OCI-LY7 (cell line): ENCODE results near the gene SMCHD1.

Experiments
- EZH2phosphoT487 ChIP-seq: fragments of 200-600 bp; sonication (generic); IDR thresholded peaks from 2 replicates; pipeline ENCODE4 v1.6.1; 2018; ENCODE audit warnings: low read depth, borderline replicate concordance, mild to moderate bottlenecking, mixed run types, antibody characterized with exemption, low read length, moderate library complexity, mixed read lengths
- TF ChIP-seq, protein P1 (sequence below): fragments of 200-600 bp; sonication (generic); conservative IDR thresholded peaks from 2 replicates; pipeline ENCODE4 v1.5.1; 2014; ENCODE audit warnings: mild to moderate bottlenecking, antibody characterized with exemption, low read length, moderate library complexity, mixed read lengths

DNA sequence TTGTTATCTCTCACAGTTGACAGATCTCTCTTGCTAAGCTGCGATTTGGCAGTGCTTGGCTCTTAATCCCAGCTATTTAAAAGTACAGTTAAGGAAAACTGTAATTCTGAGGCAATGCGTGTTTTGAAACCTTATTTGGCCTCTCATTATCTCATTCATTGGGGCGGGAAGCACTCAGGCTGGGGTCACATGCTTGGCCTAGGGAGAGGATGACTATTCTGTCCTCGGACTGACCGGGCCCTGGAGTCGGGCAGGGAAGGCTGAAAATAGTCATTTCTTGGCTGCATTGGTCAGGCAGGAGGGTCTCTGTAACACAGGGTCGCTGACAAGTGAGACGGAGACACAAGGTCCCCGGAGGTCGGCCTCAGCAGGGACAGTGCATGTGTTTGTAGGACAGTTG is 171.1 kb downstream of the SMCHD1 start:
- TF ChIP-seq, protein P1, sequence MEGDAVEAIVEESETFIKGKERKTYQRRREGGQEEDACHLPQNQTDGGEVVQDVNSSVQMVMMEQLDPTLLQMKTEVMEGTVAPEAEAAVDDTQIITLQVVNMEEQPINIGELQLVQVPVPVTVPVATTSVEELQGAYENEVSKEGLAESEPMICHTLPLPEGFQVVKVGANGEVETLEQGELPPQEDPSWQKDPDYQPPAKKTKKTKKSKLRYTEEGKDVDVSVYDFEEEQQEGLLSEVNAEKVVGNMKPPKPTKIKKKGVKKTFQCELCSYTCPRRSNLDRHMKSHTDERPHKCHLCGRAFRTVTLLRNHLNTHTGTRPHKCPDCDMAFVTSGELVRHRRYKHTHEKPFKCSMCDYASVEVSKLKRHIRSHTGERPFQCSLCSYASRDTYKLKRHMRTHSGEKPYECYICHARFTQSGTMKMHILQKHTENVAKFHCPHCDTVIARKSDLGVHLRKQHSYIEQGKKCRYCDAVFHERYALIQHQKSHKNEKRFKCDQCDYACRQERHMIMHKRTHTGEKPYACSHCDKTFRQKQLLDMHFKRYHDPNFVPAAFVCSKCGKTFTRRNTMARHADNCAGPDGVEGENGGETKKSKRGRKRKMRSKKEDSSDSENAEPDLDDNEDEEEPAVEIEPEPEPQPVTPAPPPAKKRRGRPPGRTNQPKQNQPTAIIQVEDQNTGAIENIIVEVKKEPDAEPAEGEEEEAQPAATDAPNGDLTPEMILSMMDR, result no peak
- TF ChIP-seq EZH2phosphoT487, result no peak
